Subcutaneous adipose tissue (tissue), 4 donors: ENCODE data around the gene RPE65. TPM values are rescaled to one million over a fixed set of nuclear protein-coding genes. Genes with fewer than 3 reads are reported as not detected.

ENCODE experiments used
- small RNA-seq: library from RNA; depleted of rRNA; stranded (forward); fragments of <200 nt; gene quantifications from one replicate; pipeline ENCODE3, GENCODE V24; 2016
- total RNA-seq, 4 donors: library from RNA; depleted of rRNA; stranded (reverse); fragments of >200 nt; gene quantifications; one replicate each; pipeline ENCODE4 v1.1.0, GENCODE V29; 2016
- TF ChIP-seq, protein P1 (sequence below): fragments of 450-650 bp; IDR thresholded peaks from one replicate; pipeline ENCODE4 v1.5.1; 2016; ENCODE audit warnings: low read depth, mild to moderate bottlenecking, control low read depth, antibody characterized with exemption, moderate library complexity

RPE65 gene
- total RNA-seq, 4 donors from 2014 or later, result not detected

- TF ChIP-seq, protein P1, sequence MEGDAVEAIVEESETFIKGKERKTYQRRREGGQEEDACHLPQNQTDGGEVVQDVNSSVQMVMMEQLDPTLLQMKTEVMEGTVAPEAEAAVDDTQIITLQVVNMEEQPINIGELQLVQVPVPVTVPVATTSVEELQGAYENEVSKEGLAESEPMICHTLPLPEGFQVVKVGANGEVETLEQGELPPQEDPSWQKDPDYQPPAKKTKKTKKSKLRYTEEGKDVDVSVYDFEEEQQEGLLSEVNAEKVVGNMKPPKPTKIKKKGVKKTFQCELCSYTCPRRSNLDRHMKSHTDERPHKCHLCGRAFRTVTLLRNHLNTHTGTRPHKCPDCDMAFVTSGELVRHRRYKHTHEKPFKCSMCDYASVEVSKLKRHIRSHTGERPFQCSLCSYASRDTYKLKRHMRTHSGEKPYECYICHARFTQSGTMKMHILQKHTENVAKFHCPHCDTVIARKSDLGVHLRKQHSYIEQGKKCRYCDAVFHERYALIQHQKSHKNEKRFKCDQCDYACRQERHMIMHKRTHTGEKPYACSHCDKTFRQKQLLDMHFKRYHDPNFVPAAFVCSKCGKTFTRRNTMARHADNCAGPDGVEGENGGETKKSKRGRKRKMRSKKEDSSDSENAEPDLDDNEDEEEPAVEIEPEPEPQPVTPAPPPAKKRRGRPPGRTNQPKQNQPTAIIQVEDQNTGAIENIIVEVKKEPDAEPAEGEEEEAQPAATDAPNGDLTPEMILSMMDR, result no peak
These were observed 66.7 kb downstream of the RPE65 start for GRCh38 chr1:68383092-68383491.

DNA sequence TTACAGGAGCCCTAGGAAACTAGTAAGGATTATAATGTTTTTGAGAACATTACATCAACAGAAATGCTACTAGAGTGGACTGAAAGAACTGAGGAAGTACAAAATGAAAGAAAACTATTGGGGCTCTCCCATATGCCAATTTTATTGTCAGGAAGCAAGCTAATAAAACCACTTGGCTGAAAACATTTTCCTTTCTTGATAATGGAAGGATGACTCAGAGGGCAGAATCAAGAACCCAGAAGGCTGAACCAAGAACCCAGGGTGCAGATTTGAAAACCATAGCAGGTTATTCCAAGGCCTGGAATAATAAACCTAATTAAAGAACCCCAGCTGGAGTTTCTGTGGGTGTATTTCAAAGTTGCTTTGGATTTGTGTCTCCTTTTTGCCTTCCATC lies 70.7 kb downstream of the RPE65 start:
- TF ChIP-seq, protein P1, result no peak

Small RNA genes within 50 kb of the gene (small RNA-seq; reads per million reads assigned to genes)
- gene AL139413.1, result not detected

Other genes starting within 250 kb of the RPE65 start
- gene WLS, start 217.4 kb downstream of the RPE65 start, total RNA-seq, result 10 to 100 TPM; 44.7 to 58.3 (median 51.5) TPM
- 1 to 10 TPM in 1 of 4 donors, under 1 TPM in 2, not detected in 1; 0.19 to 2.4 (median 0.44) TPM for gene DEPDC1, start 47.1 kb upstream of the RPE65 start, total RNA-seq